ENCODE measurements around the gene CAPZA1.

DNA sequence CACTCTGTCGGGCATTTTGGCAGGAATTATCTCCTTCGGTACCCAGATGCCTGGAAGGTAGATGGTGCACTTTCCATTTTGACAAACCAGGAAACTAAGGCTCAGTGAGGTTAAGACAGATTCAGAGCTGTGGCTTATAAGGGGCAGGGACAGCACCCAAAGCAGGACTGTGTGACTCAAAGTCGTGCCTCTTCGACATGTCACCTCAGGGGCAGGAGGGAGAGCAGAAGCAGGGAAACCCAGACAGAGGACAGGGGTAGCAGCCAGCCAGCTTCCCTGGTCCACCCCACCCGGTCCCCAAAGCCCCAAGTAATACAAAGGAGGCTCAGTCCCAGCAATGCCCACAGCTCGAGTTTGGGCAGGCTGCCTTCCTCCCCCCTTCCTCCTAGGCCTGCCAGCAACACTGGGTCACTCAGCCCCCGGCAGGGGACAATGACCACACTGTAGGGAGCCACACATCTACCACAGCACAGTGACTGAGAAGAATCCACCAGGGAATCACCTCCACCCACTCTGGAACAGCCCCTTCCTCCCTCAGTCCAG is 84.8 kb downstream of the CAPZA1 start:
- TF ChIP-seq, protein P1, sequence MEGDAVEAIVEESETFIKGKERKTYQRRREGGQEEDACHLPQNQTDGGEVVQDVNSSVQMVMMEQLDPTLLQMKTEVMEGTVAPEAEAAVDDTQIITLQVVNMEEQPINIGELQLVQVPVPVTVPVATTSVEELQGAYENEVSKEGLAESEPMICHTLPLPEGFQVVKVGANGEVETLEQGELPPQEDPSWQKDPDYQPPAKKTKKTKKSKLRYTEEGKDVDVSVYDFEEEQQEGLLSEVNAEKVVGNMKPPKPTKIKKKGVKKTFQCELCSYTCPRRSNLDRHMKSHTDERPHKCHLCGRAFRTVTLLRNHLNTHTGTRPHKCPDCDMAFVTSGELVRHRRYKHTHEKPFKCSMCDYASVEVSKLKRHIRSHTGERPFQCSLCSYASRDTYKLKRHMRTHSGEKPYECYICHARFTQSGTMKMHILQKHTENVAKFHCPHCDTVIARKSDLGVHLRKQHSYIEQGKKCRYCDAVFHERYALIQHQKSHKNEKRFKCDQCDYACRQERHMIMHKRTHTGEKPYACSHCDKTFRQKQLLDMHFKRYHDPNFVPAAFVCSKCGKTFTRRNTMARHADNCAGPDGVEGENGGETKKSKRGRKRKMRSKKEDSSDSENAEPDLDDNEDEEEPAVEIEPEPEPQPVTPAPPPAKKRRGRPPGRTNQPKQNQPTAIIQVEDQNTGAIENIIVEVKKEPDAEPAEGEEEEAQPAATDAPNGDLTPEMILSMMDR (IDR thresholded peaks at IDR 0.05 in 4 of 5, conservative IDR thresholded peaks at IDR 0.05 in 1 of 5), result no peak
- TF ChIP-seq POLR2A (IDR thresholded peaks at IDR 0.05), result no peak

Data from gastrocnemius medialis (tissue), 4 donors.